HCT116 (cell line): ENCODE data around the gene WAC. TPM values are rescaled to one million over a fixed set of nuclear protein-coding genes. Genes with fewer than 3 reads are reported as not detected.

Experiments used
- ATAC-seq: fragments of 200-7000 bp; cut with Tn5 transposase; 2 replicates; pipeline ENCODE4 v1.9.1; 2020; ENCODE audit warnings: mild to moderate bottlenecking, moderate library complexity
- BruUV-seq: library from RNA; stranded (reverse); fragments of 400-500 nt; replicated peaks from 2 replicates; lab custom pipeline; 2021; lab: Mats Ljungman, UMichigan
- CTCF ChIA-PET: fragments of 300-600 bp; sonication (Branson Sonifier 250); formaldehyde crosslinking; loops from one replicate; lab custom pipeline; 2021; ENCODE audit warnings: antibody characterized with exemption; lab: Charles Lee
- POLR2A ChIA-PET: fragments of 300-600, 350-600 bp; sonication (Branson Sonifier 250); formaldehyde crosslinking; loops from one replicate; lab custom pipeline; 2021; ENCODE audit warnings: antibody characterized with exemption; lab: Charles Lee
- RAD21 ChIA-PET, 2 experiments: fragments of 300-600 bp; sonication (Branson Sonifier 250); formaldehyde crosslinking; loops; one replicate each; lab custom pipeline; 2023; ENCODE audit warnings: low total read pairs in 2 of 2; ENCODE audit not compliant: uncharacterized antibody in 2 of 2, unreplicated experiment in 2 of 2, low non-redundant PET in 1 of 2; lab: Charles Lee
- DNase-seq: peaks from one replicate; pipeline ENCODE4 v3.0.0-alpha.2; 2010; ENCODE audit warnings: low read depth, low spot score
- H2AFZ ChIP-seq: fragments of 200-600 bp; shearing (Covaris generic), sonication (generic); 2 replicates; pipeline ENCODE4 v1.6.1; 2017; ENCODE audit warnings: low read depth, mixed run types, mixed read lengths, antibody characterized with exemption, low read length; ENCODE audit not compliant: poor library complexity, severe bottlenecking
- H3K27ac ChIP-seq: 2 replicates; pipeline ENCODE4 v1.5.1; 2012; ENCODE audit warnings: low read depth, low read length
- H3K27me3 ChIP-seq: fragments of 200-600 bp; sonication (generic); 2 replicates; pipeline ENCODE4 v1.6.1; 2016; ENCODE audit warnings: mixed run types, low read length, mixed read lengths; ENCODE audit not compliant: insufficient read depth
- H3K36me3 ChIP-seq, 2 experiments: fragments of 200-500 bp in 1 of 2; fragments of 200-600 bp in 1 of 2; sonication (Bioruptor generic) in 1 of 2; sonication (generic) in 1 of 2; 2 replicates each; pipeline versions ENCODE4 v1.5.1 to v1.6.1; 2014 to 2016; ENCODE audit warnings: low read length in 2 of 2, inconsistent platforms in 1 of 2, mixed read lengths in 1 of 2, mixed run types in 1 of 2; ENCODE audit not compliant: insufficient read depth in 2 of 2, control insufficient read depth in 1 of 2
- H3K4me1 ChIP-seq, 2 experiments: fragments of 200-600 bp in 1 of 2; sonication (generic) in 1 of 2; 2 replicates each; pipeline versions ENCODE4 v1.5.1 to v1.6.1; 2012 to 2017; ENCODE audit warnings: low read length in 2 of 2, inconsistent platforms in 1 of 2, mild to moderate bottlenecking in 1 of 2, mixed read lengths in 1 of 2, mixed run types in 1 of 2, moderate library complexity in 1 of 2; ENCODE audit not compliant: insufficient read depth in 2 of 2, control insufficient read depth in 1 of 2
- H3K4me2 ChIP-seq: fragments of 200-600 bp; sonication (generic); 2 replicates; pipeline ENCODE4 v1.6.1; 2017; ENCODE audit warnings: mixed run types, low read length, mixed read lengths
- H3K4me3 ChIP-seq, 2 experiments: fragments of 200-600 bp in 1 of 2; sonication (generic) in 1 of 2; replicated peaks in 1 of 2; 2 replicates each; pipeline ENCODE4 v1.5.1; 2011 to 2016; ENCODE audit warnings: low read length in 2 of 2, control low read depth in 1 of 2, low read depth in 1 of 2, mild to moderate bottlenecking in 1 of 2, mixed read lengths in 1 of 2, mixed run types in 1 of 2
- H3K79me2 ChIP-seq: fragments of 200-600 bp; sonication (generic); 2 replicates; pipeline ENCODE4 v1.6.1; 2017; ENCODE audit warnings: mild to moderate bottlenecking, mixed run types, low read length, moderate library complexity, mixed read lengths; ENCODE audit not compliant: insufficient read depth
- H3K9ac ChIP-seq: fragments of 200-600 bp; sonication (generic); 2 replicates; pipeline ENCODE4 v1.6.1; 2016; ENCODE audit warnings: low read length, mixed read lengths
- H3K9me2 ChIP-seq: fragments of 200-600 bp; sonication (generic), shearing (Covaris generic); 2 replicates; pipeline ENCODE4 v1.6.1; 2017; ENCODE audit warnings: mixed run types, mild to moderate bottlenecking, moderate library complexity; ENCODE audit not compliant: insufficient read depth
- H3K9me3 ChIP-seq, 2 experiments: fragments of 200-500 bp in 1 of 2; fragments of 200-600 bp in 1 of 2; sonication (Bioruptor generic) in 1 of 2; sonication (generic) in 1 of 2; 2 replicates each; pipeline ENCODE4 v1.6.1; 2014 to 2017; ENCODE audit warnings: low read length in 2 of 2, mixed read lengths in 2 of 2, inconsistent platforms in 1 of 2, low read depth in 1 of 2, mild to moderate bottlenecking in 1 of 2, mixed run types in 1 of 2, moderate library complexity in 1 of 2; ENCODE audit not compliant: control insufficient read depth in 1 of 2, insufficient read depth in 1 of 2
- H4K20me1 ChIP-seq: fragments of 200-600 bp; sonication (generic), shearing (Covaris generic); 2 replicates; pipeline ENCODE4 v1.6.1; 2017; ENCODE audit warnings: mixed run types, mild to moderate bottlenecking, moderate library complexity; ENCODE audit not compliant: insufficient read depth
- CEBPB ChIP-seq: IDR thresholded peaks from 2 replicates; pipeline ENCODE4 v1.6.1; 2012; ENCODE audit warnings: low read depth
- CTCF ChIP-seq, 3 experiments: fragments of 200-600 bp in 1 of 3; sonication (generic) in 1 of 3; IDR thresholded peaks in 2 of 3; conservative IDR thresholded peaks in 1 of 3; 2 replicates each; pipeline ENCODE4 v1.5.1; 2012 to 2017; ENCODE audit warnings: low read depth in 2 of 3, low read length in 2 of 3, antibody characterized with exemption in 1 of 3, borderline replicate concordance in 1 of 3, control low read depth in 1 of 3, mild to moderate bottlenecking in 1 of 3, mixed read lengths in 1 of 3, mixed run types in 1 of 3, moderate library complexity in 1 of 3; ENCODE audit not compliant: insufficient read depth in 1 of 3
- EGR1 ChIP-seq: IDR thresholded peaks from 2 replicates; pipeline ENCODE4 v1.6.1; 2012; ENCODE audit warnings: low read depth
- ELF1 ChIP-seq: IDR thresholded peaks from 2 replicates; pipeline ENCODE4 v1.6.1; 2012; ENCODE audit warnings: low read depth, borderline replicate concordance
- EZH2 ChIP-seq: fragments of 200-600 bp; sonication (generic); IDR thresholded peaks from 2 replicates; pipeline ENCODE4 v1.6.1; 2017; ENCODE audit warnings: antibody characterized with exemption, mixed run types
- EZH2phosphoT487 ChIP-seq: fragments of 200-600 bp; IDR thresholded peaks from 2 replicates; pipeline ENCODE4 v1.6.1; 2018; ENCODE audit warnings: antibody characterized with exemption, borderline replicate concordance
- MAX ChIP-seq: IDR thresholded peaks from 2 replicates; pipeline ENCODE4 v1.6.1; 2012
- RAD21 ChIP-seq: IDR thresholded peaks from 2 replicates; pipeline ENCODE4 v1.6.1; 2012; ENCODE audit warnings: low read depth, mild to moderate bottlenecking
- SIN3A ChIP-seq: IDR thresholded peaks from 2 replicates; pipeline ENCODE4 v1.6.1; 2012; ENCODE audit warnings: low read depth
- ZBTB33 ChIP-seq: IDR thresholded peaks from 2 replicates; pipeline ENCODE4 v1.6.1; 2011; ENCODE audit warnings: mild to moderate bottlenecking, low read length, moderate library complexity; ENCODE audit not compliant: insufficient replicate concordance; ENCODE audit errors: extremely low read depth
- ZFX ChIP-seq: fragments of 450-650 bp; IDR thresholded peaks from 2 replicates; pipeline ENCODE4 v1.6.1; 2017
- ZNF274 ChIP-seq: fragments of 200-500 bp; sonication (Bioruptor generic); IDR thresholded peaks from 2 replicates; pipeline ENCODE4 v1.6.1; 2014; ENCODE audit warnings: mild to moderate bottlenecking, low read depth, low read length, inconsistent platforms
- intact Hi-C: fragments of 100-400 bp; cut with micrococcal nuclease; formaldehyde crosslinking; loops from 2 replicates; pipeline ENCODE4 v1.10.0; 2022
- total RNA-seq: library from RNA; stranded (reverse); gene quantifications from one replicate; pipeline ENCODE4 v1.2.1, GENCODE V29; 2021; ENCODE audit not compliant: unreplicated experiment

The WAC gene
- total RNA-seq, 1 experiment from 2014 or later, result 117 TPM

GRCh38 chr10:28570598-28570997, 37.7 kb downstream of the WAC start:
- H3K79me2 ChIP-seq, result peaks cover 100% of the 10 kb centered on the region
- no peak overlapping the region for H3K27ac ChIP-seq
- no peak overlapping the region for H3K4me3 ChIP-seq
- H3K27me3 ChIP-seq, result no peaks in the 10 kb centered on the region
- H2AFZ ChIP-seq, result no peak overlapping the region
- H3K9me3 ChIP-seq, result no peaks in the 10 kb centered on the region
- intact Hi-C loops, result no loop called here
- ChIA-PET CTCF (interaction anchor here (0.6 kb wide), 1 partner anchor 10 kb away, joined by 3 read pairs; no protein-coding TSS in a partner anchor), POLR2A (no interaction called here), RAD21 (no interaction called here)
- TF ChIP-seq CEBPB (no peak), EZH2 (no peak), MAX (no peak), CTCF (IDR thresholded peaks at IDR 0.05 in 2 of 3, conservative IDR thresholded peaks at IDR 0.05 in 1 of 3; ENCODE audit: borderline replicate concordance in 1 of 3, insufficient read depth in 1 of 3, low read depth in 2 of 3, low read length in 2 of 3) (no peak)
- H3K36me3 ChIP-seq, result peaks cover 6 to 12% of the 10 kb centered on the region in 2 experiments; a peak in 2 of 4 replicates
- no peak overlapping the region for H3K9ac ChIP-seq
- ATAC-seq, result no peak
- H4K20me1 ChIP-seq, result peaks cover 66% of the 10 kb centered on the region; the same call in 1 of the 2 replicates
- no peaks in the 10 kb centered on the region for H3K9me2 ChIP-seq
- peaks cover 0 to 9% of the 10 kb centered on the region in 2 experiments; a peak in 1 of 4 replicates for H3K4me1 ChIP-seq
- BruUV-seq, result no TSS peak
- DNase-seq, result no peak
- no peak overlapping the region for H3K4me2 ChIP-seq

GRCh38 chr10:28571265-28571664, 38.3 kb downstream of the WAC start:
- intact Hi-C loops, result no loop called here
- no peak overlapping the region for H3K4me3 ChIP-seq
- H3K4me1 ChIP-seq, result peaks cover 0 to 9% of the 10 kb centered on the region in 2 experiments; a peak in 1 of 4 replicates
- CTCF ChIA-PET, result interaction anchor here (0.6 kb wide), 1 partner anchor 9 kb away, joined by 3 read pairs; no protein-coding TSS in a partner anchor
- RAD21 ChIA-PET, result no interaction called here
- no peaks in the 10 kb centered on the region for H3K9me2 ChIP-seq
- ATAC-seq (no peak), DNase-seq (no peak)
- H2AFZ ChIP-seq, result no peak overlapping the region
- peaks cover 5 to 12% of the 10 kb centered on the region in 2 experiments; a peak in 2 of 4 replicates for H3K36me3 ChIP-seq
- H3K9ac ChIP-seq, result no peak overlapping the region
- H3K9me3 ChIP-seq, result no peaks in the 10 kb centered on the region
- no peaks in the 10 kb centered on the region for H3K27me3 ChIP-seq
- TF ChIP-seq ZBTB33 (no peak), CTCF (IDR thresholded peaks at IDR 0.05 in 2 of 3, conservative IDR thresholded peaks at IDR 0.05 in 1 of 3; ENCODE audit: borderline replicate concordance in 1 of 3, insufficient read depth in 1 of 3, low read depth in 2 of 3, low read length in 2 of 3) (no peak), EGR1 (no peak), RAD21 (no peak), ELF1 (no peak), ZNF274 (no peak), SIN3A (no peak), CEBPB (no peak), ZFX (no peak), EZH2phosphoT487 (no peak)
- no peak overlapping the region for H3K27ac ChIP-seq
- peaks cover 100% of the 10 kb centered on the region for H3K79me2 ChIP-seq
- POLR2A ChIA-PET, result no interaction called here
- no TSS peak for BruUV-seq
- no peak overlapping the region for H3K4me2 ChIP-seq
- H4K20me1 ChIP-seq, result peaks cover 64% of the 10 kb centered on the region; the same call in 1 of the 2 replicates
